22Rv1 (cell line): Measurements from ENCODE around the gene PTCRA.

ENCODE experiments used
- CTCF ChIP-seq: fragments of 450-650 bp; IDR thresholded peaks from 2 replicates; pipeline ENCODE4 v1.5.1; 2017; ENCODE audit warnings: mild to moderate bottlenecking
- ZFX ChIP-seq: fragments of 450-650 bp; IDR thresholded peaks from 2 replicates; pipeline ENCODE4 v1.6.1; 2017; ENCODE audit warnings: antibody characterized with exemption, borderline replicate concordance

- TF ChIP-seq CTCF (no peak), ZFX (no peak)
Observed at GRCh38 chr6:42871711-42872110, 44.1 kb upstream of the PTCRA start.
